SH-SY5Y (cell line): ENCODE data around the gene FMO4.

ENCODE experiments used
- GATA2 ChIP-seq: IDR thresholded peaks from 2 replicates; pipeline ENCODE4 v1.6.1; 2011; ENCODE audit warnings: mild to moderate bottlenecking, low read depth, low read length
- GATA3 ChIP-seq: IDR thresholded peaks from 2 replicates; pipeline ENCODE4 v1.6.1; 2011; ENCODE audit warnings: low read depth, mild to moderate bottlenecking, low read length, moderate library complexity

- TF ChIP-seq GATA2 = no peak
- no peak for TF ChIP-seq GATA3
These were observed 43.2 kb downstream of the FMO4 start for GRCh38 chr1:171357179-171357578.
